DOHH2 (cell line): Measurements from ENCODE around the gene PKP4.

Experiments used
- H3F3A ChIP-seq: fragments of 200-600 bp; sonication (generic), shearing (Covaris generic); 2 replicates; pipeline ENCODE4 v1.6.0; 2016; ENCODE audit warnings: antibody characterized with exemption, mild to moderate bottlenecking; ENCODE audit not compliant: control insufficient read depth, insufficient read depth
- H3K27ac ChIP-seq: fragments of 200-600 bp; sonication (generic); 2 replicates; pipeline ENCODE4 v1.5.1; 2014; ENCODE audit warnings: low read depth, mild to moderate bottlenecking, low read length, moderate library complexity
- H3K27me3 ChIP-seq: fragments of 200-600 bp; sonication (generic); 2 replicates; pipeline ENCODE4 v1.6.1; 2014; ENCODE audit warnings: mild to moderate bottlenecking, low read length, mixed read lengths; ENCODE audit not compliant: control insufficient read depth
- H3K36me3 ChIP-seq: fragments of 200-600 bp; sonication (generic); 2 replicates; pipeline ENCODE4 v1.6.1; 2014; ENCODE audit warnings: mild to moderate bottlenecking, low read length, moderate library complexity, mixed read lengths; ENCODE audit not compliant: control insufficient read depth
- H3K4me1 ChIP-seq: fragments of 200-600 bp; sonication (generic); 2 replicates; pipeline ENCODE4 v1.6.1; 2014; ENCODE audit warnings: mild to moderate bottlenecking, low read length, mixed read lengths; ENCODE audit not compliant: control insufficient read depth
- H3K4me2 ChIP-seq: fragments of 200-600 bp; sonication (generic); 2 replicates; pipeline ENCODE4 v1.6.0; 2014; ENCODE audit warnings: mild to moderate bottlenecking, low read length, moderate library complexity
- H3K4me3 ChIP-seq: fragments of 200-600 bp; sonication (generic); 2 replicates; pipeline ENCODE4 v1.5.1; 2014; ENCODE audit warnings: mild to moderate bottlenecking, low read length, mixed read lengths
- H3K79me2 ChIP-seq: fragments of 200-600 bp; sonication (generic); 2 replicates; pipeline ENCODE4 v1.6.1; 2014; ENCODE audit warnings: mild to moderate bottlenecking, low read length, mixed read lengths; ENCODE audit not compliant: control insufficient read depth
- H3K9me2 ChIP-seq: fragments of 200-600 bp; sonication (generic); replicated peaks from 2 replicates; pipeline ENCODE4 v1.6.1; 2014; ENCODE audit warnings: mild to moderate bottlenecking, low read length, mixed read lengths; ENCODE audit not compliant: control insufficient read depth
- H3K9me3 ChIP-seq: fragments of 200-600 bp; sonication (generic); 2 replicates; pipeline ENCODE4 v1.6.1; 2014; ENCODE audit warnings: antibody characterized with exemption, low read length, mixed read lengths; ENCODE audit not compliant: control insufficient read depth, insufficient read depth
- H4K20me1 ChIP-seq: fragments of 200-600 bp; sonication (generic); 2 replicates; pipeline ENCODE4 v1.6.0; 2014; ENCODE audit warnings: low read depth, mild to moderate bottlenecking, antibody characterized with exemption, low read length, moderate library complexity; ENCODE audit not compliant: control insufficient read depth, insufficient read depth
- CTCF ChIP-seq: fragments of 200-600 bp; sonication (generic); IDR thresholded peaks from one replicate; pipeline ENCODE4 v1.5.1; 2014; ENCODE audit warnings: antibody characterized with exemption, mild to moderate bottlenecking, low read depth, low read length; ENCODE audit not compliant: poor library complexity, severe bottlenecking
- EZH2phosphoT487 ChIP-seq: fragments of 200-600 bp; sonication (generic); IDR thresholded peaks from 2 replicates; pipeline ENCODE4 v1.6.1; 2017; ENCODE audit warnings: borderline replicate concordance, mild to moderate bottlenecking, antibody characterized with exemption, low read length, moderate library complexity, mixed read lengths

Gene PKP4

GRCh38 chr2:158616480-158617000, 159.8 kb downstream of the PKP4 start:
- no peaks in the 10 kb centered on the region for H3K27me3 ChIP-seq
- no peaks in the 10 kb centered on the region for H3K79me2 ChIP-seq
- no peaks in the 10 kb centered on the region for H3F3A ChIP-seq
- H3K4me1 ChIP-seq: no peaks in the 10 kb centered on the region
- no peaks in the 10 kb centered on the region for H3K9me2 ChIP-seq
- H3K36me3 ChIP-seq: peaks cover 9% of the 10 kb centered on the region
- no peaks in the 10 kb centered on the region for H3K9me3 ChIP-seq
- TF ChIP-seq EZH2phosphoT487 (no peak), CTCF (no peak)
- H4K20me1 ChIP-seq: no peaks in the 10 kb centered on the region
- no peak overlapping the region for H3K4me3 ChIP-seq
- H3K4me2 ChIP-seq: no peak overlapping the region
- H3K27ac ChIP-seq: no peak overlapping the region

- peaks cover 27% of the 10 kb centered on the region for H3K36me3 ChIP-seq
- H3F3A ChIP-seq: no peaks in the 10 kb centered on the region
- no peaks in the 10 kb centered on the region for H3K9me2 ChIP-seq
- no peaks in the 10 kb centered on the region for H3K9me3 ChIP-seq
- no peaks in the 10 kb centered on the region for H3K27me3 ChIP-seq
- H3K27ac ChIP-seq: no peak overlapping the region
- no peaks in the 10 kb centered on the region for H4K20me1 ChIP-seq
- no peaks in the 10 kb centered on the region for H3K4me1 ChIP-seq
- no peaks in the 10 kb centered on the region for H3K79me2 ChIP-seq
- H3K4me2 ChIP-seq: no peak overlapping the region
- no peak overlapping the region for H3K4me3 ChIP-seq
- TF ChIP-seq CTCF (no peak), EZH2phosphoT487 (no peak)
Observed at GRCh38 chr2:158618891-158619490, 162.2 kb downstream of the PKP4 start.

GRCh38 chr2:158619496-158619895, 162.7 kb downstream of the PKP4 start:
- H3K27me3 ChIP-seq: no peaks in the 10 kb centered on the region
- no peaks in the 10 kb centered on the region for H3K9me3 ChIP-seq
- no peaks in the 10 kb centered on the region for H3K4me1 ChIP-seq
- no peak for TF ChIP-seq CTCF
- no peak for TF ChIP-seq EZH2phosphoT487
- H3K36me3 ChIP-seq: peaks cover 29% of the 10 kb centered on the region
- H3K4me2 ChIP-seq: no peak overlapping the region
- H3F3A ChIP-seq: no peaks in the 10 kb centered on the region
- no peak overlapping the region for H3K4me3 ChIP-seq
- H3K27ac ChIP-seq: no peak overlapping the region
- H4K20me1 ChIP-seq: no peaks in the 10 kb centered on the region
- H3K79me2 ChIP-seq: no peaks in the 10 kb centered on the region
- H3K9me2 ChIP-seq: no peaks in the 10 kb centered on the region

- TF ChIP-seq EZH2phosphoT487 (no peak), CTCF (no peak)
- peaks cover 36% of the 10 kb centered on the region for H3K36me3 ChIP-seq
- no peaks in the 10 kb centered on the region for H3K27me3 ChIP-seq
- H3K27ac ChIP-seq: no peak overlapping the region
- no peaks in the 10 kb centered on the region for H3K9me3 ChIP-seq
- H3F3A ChIP-seq: no peaks in the 10 kb centered on the region
- no peak overlapping the region for H3K4me2 ChIP-seq
- H3K4me3 ChIP-seq: no peak overlapping the region
- no peaks in the 10 kb centered on the region for H4K20me1 ChIP-seq
- no peaks in the 10 kb centered on the region for H3K4me1 ChIP-seq
- no peaks in the 10 kb centered on the region for H3K79me2 ChIP-seq
- no peaks in the 10 kb centered on the region for H3K9me2 ChIP-seq
Observed at GRCh38 chr2:158620656-158621055, 163.9 kb downstream of the PKP4 start.
